HUES48 (cell line): ENCODE results near the gene NEK4.

Source experiments
- H3K27ac ChIP-seq: one replicate; pipeline ENCODE4 v1.7.0; 2013; ENCODE audit warnings: low read depth, low read length, inconsistent platforms
- H3K27me3 ChIP-seq: 2 replicates; pipeline ENCODE4 v1.6.1; 2013; ENCODE audit warnings: mild to moderate bottlenecking, low read length; ENCODE audit not compliant: control insufficient read depth, insufficient read depth
- H3K36me3 ChIP-seq: 2 replicates; pipeline ENCODE4 v1.6.1; 2013; ENCODE audit warnings: low read length; ENCODE audit not compliant: control insufficient read depth, insufficient read depth
- H3K4me1 ChIP-seq: 2 replicates; pipeline ENCODE4 v1.6.1; 2013; ENCODE audit warnings: mild to moderate bottlenecking, low read length; ENCODE audit not compliant: control insufficient read depth, insufficient read depth
- H3K4me3 ChIP-seq: 2 replicates; pipeline ENCODE4 v1.5.1; 2013; ENCODE audit warnings: mild to moderate bottlenecking, low read depth, low read length
- H3K9ac ChIP-seq: 2 replicates; pipeline ENCODE4 v1.6.1; 2013; ENCODE audit warnings: mild to moderate bottlenecking, low read depth, low read length, moderate library complexity
- H3K9me3 ChIP-seq: 2 replicates; pipeline ENCODE4 v1.6.1; 2013; ENCODE audit warnings: low read length; ENCODE audit not compliant: control insufficient read depth, insufficient read depth

NEK4 gene

GRCh38 chr3:52690560-52690959 is 80.2 kb downstream of the NEK4 start:
- peaks cover 90% of the 10 kb centered on the region for H3K36me3 ChIP-seq

GRCh38 chr3:52689151-52689550 is 81.6 kb downstream of the NEK4 start:
- Histone ChIP-seq H3K27me3 (no peaks in the 10 kb centered on the region), H3K9me3 (no peaks in the 10 kb centered on the region), H3K9ac (no peak overlapping the region), H3K4me3 (no peak overlapping the region), H3K27ac (peak overlapping the region; percentile 6), H3K4me1 (0 out of 2 replicates have a peak, but pooled peaks cover 6% of the 10 kb centered on the region), H3K36me3 (peaks cover 76% of the 10 kb centered on the region)

More at GRCh38 chr3:52690560-52690959, 80.2 kb downstream of the NEK4 start:
- H3K9me3 ChIP-seq, result no peaks in the 10 kb centered on the region
- H3K4me3 ChIP-seq, result no peak overlapping the region
- no peak overlapping the region for H3K27ac ChIP-seq
- no peaks in the 10 kb centered on the region for H3K27me3 ChIP-seq
- H3K9ac ChIP-seq, result no peak overlapping the region
- H3K4me1 ChIP-seq, result 0 out of 2 replicates have a peak, but pooled peaks cover 6% of the 10 kb centered on the region

- Histone ChIP-seq H3K9ac (no peak overlapping the region), H3K27ac (no peak overlapping the region), H3K9me3 (no peaks in the 10 kb centered on the region), H3K27me3 (no peaks in the 10 kb centered on the region), H3K36me3 (peaks cover 67% of the 10 kb centered on the region), H3K4me3 (no peak overlapping the region), H3K4me1 (0 out of 2 replicates have a peak, but pooled peaks cover 6% of the 10 kb centered on the region)
Measured at GRCh38 chr3:52688266-52688665, 82.5 kb downstream of the NEK4 start.

GRCh38 chr3:52685709-52686691 is 84.7 kb downstream of the NEK4 start, which contains the start of the genes GNL3 and PBRM1:
Gene GNL3, plus strand, starts transcription at chr3:52686032. Its CDS starts 61 bp downstream, at chr3:52686093.
Gene PBRM1, minus strand, starts transcription at chr3:52685913.
- Histone ChIP-seq H3K4me3 (peak within 1 kb of the TSS; percentile 90), H3K9me3 (no peaks in the 10 kb centered on the region), H3K27ac (peak within 1 kb of the TSS; percentile 95), H3K9ac (peak within 1 kb of the TSS; percentile 93), H3K36me3 (peaks cover 47% of the 10 kb centered on the region), H3K27me3 (no peaks in the 10 kb centered on the region), H3K4me1 (peaks cover 10% of the 10 kb centered on the region; the same call in 1 of the 2 replicates)

GRCh38 chr3:52685285-52685708 is 85.4 kb downstream of the NEK4 start:
- peaks cover 47% of the 10 kb centered on the region for H3K36me3 ChIP-seq
- H3K9ac ChIP-seq, result peak overlapping the region; percentile 93
- H3K9me3 ChIP-seq, result no peaks in the 10 kb centered on the region
- peak overlapping the region; percentile 95 for H3K27ac ChIP-seq
- peak overlapping the region; percentile 90 for H3K4me3 ChIP-seq
- no peaks in the 10 kb centered on the region for H3K27me3 ChIP-seq
- H3K4me1 ChIP-seq, result peaks cover 10% of the 10 kb centered on the region; the same call in 1 of the 2 replicates

GRCh38 chr3:52684184-52684583 is 86.6 kb downstream of the NEK4 start:
- Histone ChIP-seq H3K4me3 (peak overlapping the region; percentile 90), H3K9ac (no peak overlapping the region), H3K9me3 (no peaks in the 10 kb centered on the region), H3K4me1 (peaks cover 10% of the 10 kb centered on the region; the same call in 1 of the 2 replicates), H3K36me3 (peaks cover 48% of the 10 kb centered on the region), H3K27ac (no peak overlapping the region), H3K27me3 (no peaks in the 10 kb centered on the region)

GRCh38 chr3:52683611-52684010 is 87.1 kb downstream of the NEK4 start:
- peaks cover 48% of the 10 kb centered on the region for H3K36me3 ChIP-seq
- H3K27me3 ChIP-seq, result no peaks in the 10 kb centered on the region
- H3K4me1 ChIP-seq, result peaks cover 10% of the 10 kb centered on the region; the same call in 1 of the 2 replicates
- H3K9me3 ChIP-seq, result no peaks in the 10 kb centered on the region
- no peak overlapping the region for H3K4me3 ChIP-seq
- no peak overlapping the region for H3K9ac ChIP-seq
- no peak overlapping the region for H3K27ac ChIP-seq

GRCh38 chr3:52682016-52682415 is 88.7 kb downstream of the NEK4 start:
- Histone ChIP-seq H3K4me1 (peaks cover 6% of the 10 kb centered on the region; the same call in 1 of the 2 replicates), H3K4me3 (no peak overlapping the region), H3K9ac (no peak overlapping the region), H3K27ac (peak overlapping the region; percentile 40), H3K27me3 (no peaks in the 10 kb centered on the region), H3K9me3 (no peaks in the 10 kb centered on the region), H3K36me3 (peaks cover 44% of the 10 kb centered on the region)

GRCh38 chr3:52681596-52681995 is 89.1 kb downstream of the NEK4 start:
- Histone ChIP-seq H3K9ac (no peak overlapping the region), H3K27ac (peak overlapping the region; percentile 40), H3K36me3 (peaks cover 44% of the 10 kb centered on the region), H3K4me1 (peaks cover 4% of the 10 kb centered on the region; the same call in 1 of the 2 replicates), H3K27me3 (no peaks in the 10 kb centered on the region), H3K4me3 (no peak overlapping the region), H3K9me3 (no peaks in the 10 kb centered on the region)

GRCh38 chr3:52679811-52680210 is 90.9 kb downstream of the NEK4 start:
- no peak overlapping the region for H3K27ac ChIP-seq
- peaks cover 58% of the 10 kb centered on the region for H3K36me3 ChIP-seq
- H3K27me3 ChIP-seq, result no peaks in the 10 kb centered on the region
- H3K4me3 ChIP-seq, result no peak overlapping the region
- H3K9me3 ChIP-seq, result no peaks in the 10 kb centered on the region
- peaks cover 4% of the 10 kb centered on the region; the same call in 1 of the 2 replicates for H3K4me1 ChIP-seq
- no peak overlapping the region for H3K9ac ChIP-seq

- peaks cover 61% of the 10 kb centered on the region for H3K36me3 ChIP-seq
- peaks cover 4% of the 10 kb centered on the region; the same call in 1 of the 2 replicates for H3K4me1 ChIP-seq
- no peak overlapping the region for H3K4me3 ChIP-seq
- no peak overlapping the region for H3K27ac ChIP-seq
- no peaks in the 10 kb centered on the region for H3K27me3 ChIP-seq
- H3K9ac ChIP-seq, result no peak overlapping the region
- no peaks in the 10 kb centered on the region for H3K9me3 ChIP-seq
Measured at GRCh38 chr3:52679199-52679538, 91.6 kb downstream of the NEK4 start.
